GM12864 (cell line): ENCODE results near the gene SLA2.

Source experiments
- DNase-seq: peaks from one replicate; pipeline ENCODE4 v3.0.0-alpha.2; 2011; ENCODE audit warnings: low read depth
- H3K4me3 ChIP-seq: 2 replicates; pipeline ENCODE4 v1.5.1; 2011; ENCODE audit warnings: mild to moderate bottlenecking, low read depth, low read length, control low read depth
- TF ChIP-seq, protein P1 (sequence below): IDR thresholded peaks from 2 replicates; pipeline ENCODE4 v1.5.1; 2011; ENCODE audit warnings: low read depth, mild to moderate bottlenecking, moderate library complexity, low read length, control low read depth, inconsistent platforms; ENCODE audit errors: missing control alignments

SLA2 gene

DNA sequence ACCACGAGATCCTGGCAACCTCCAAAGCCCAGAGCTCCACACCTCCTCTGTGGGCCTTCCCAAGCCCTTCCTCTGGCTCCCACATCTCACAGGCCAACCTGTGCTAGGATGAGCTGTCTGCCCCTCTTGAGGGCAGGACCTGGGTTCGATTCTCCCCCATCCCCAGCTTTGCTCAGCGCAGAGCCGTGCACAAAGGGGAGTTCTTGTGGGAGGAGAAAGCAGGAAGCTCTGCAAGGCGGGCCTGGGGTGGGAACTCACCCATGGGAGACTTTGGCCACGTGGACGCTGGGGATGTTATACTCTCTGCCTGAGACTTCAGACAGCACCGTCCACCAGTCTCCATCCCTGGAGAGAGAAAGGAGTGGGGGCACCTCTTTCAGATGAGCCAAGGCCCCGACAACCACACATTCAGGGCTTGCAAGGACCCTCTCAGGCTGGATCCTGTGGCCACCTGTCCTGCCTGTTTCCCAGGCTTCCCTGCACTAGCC lies 12.7 kb downstream of the SLA2 start:
- TF ChIP-seq, protein P1, sequence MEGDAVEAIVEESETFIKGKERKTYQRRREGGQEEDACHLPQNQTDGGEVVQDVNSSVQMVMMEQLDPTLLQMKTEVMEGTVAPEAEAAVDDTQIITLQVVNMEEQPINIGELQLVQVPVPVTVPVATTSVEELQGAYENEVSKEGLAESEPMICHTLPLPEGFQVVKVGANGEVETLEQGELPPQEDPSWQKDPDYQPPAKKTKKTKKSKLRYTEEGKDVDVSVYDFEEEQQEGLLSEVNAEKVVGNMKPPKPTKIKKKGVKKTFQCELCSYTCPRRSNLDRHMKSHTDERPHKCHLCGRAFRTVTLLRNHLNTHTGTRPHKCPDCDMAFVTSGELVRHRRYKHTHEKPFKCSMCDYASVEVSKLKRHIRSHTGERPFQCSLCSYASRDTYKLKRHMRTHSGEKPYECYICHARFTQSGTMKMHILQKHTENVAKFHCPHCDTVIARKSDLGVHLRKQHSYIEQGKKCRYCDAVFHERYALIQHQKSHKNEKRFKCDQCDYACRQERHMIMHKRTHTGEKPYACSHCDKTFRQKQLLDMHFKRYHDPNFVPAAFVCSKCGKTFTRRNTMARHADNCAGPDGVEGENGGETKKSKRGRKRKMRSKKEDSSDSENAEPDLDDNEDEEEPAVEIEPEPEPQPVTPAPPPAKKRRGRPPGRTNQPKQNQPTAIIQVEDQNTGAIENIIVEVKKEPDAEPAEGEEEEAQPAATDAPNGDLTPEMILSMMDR, result no peak
- DNase-seq, result no peak
- H3K4me3 ChIP-seq, result no peak overlapping the region

DNA sequence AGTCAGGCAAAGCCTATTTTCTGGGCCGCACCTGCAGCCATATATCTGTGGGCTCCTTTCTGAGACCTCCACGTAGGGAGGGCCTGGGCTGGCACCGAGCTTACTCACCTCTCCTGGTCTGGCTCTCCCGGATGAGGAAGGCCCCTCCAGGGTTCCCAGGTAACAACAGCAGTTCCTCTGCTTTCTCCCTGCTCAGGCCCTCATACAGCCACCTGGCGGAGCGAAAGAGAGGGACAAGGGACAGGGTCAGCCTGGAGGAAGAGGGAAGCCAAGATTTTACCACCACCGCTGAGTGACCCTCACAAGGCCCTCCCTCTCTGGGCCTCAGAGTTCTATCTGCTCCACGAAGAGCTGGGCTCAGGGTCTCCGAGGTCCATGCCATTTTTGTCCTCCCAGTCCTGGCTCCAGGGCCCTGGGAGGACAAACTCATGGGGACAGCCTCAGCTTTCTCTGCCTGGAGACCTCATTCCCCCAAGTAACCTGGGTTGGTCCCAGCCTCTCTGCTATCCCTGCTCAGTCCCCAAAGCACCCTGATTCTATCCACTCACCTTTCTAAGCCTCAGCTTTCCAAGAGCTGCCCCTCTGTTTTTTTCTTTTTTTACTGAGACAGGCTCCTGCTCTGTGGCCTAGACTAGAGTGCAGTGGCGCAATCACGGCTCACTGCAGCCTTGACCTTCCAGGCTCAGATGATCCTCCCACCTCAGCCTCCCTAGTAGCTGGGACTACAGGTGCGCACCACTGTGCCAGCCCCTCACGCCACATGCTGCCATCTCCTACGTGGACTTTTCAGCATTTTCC lies 13.3 kb downstream of the SLA2 start:
- H3K4me3 ChIP-seq, result no peak overlapping the region
- DNase-seq, result no peak
- TF ChIP-seq, protein P1, result no peak

DNA sequence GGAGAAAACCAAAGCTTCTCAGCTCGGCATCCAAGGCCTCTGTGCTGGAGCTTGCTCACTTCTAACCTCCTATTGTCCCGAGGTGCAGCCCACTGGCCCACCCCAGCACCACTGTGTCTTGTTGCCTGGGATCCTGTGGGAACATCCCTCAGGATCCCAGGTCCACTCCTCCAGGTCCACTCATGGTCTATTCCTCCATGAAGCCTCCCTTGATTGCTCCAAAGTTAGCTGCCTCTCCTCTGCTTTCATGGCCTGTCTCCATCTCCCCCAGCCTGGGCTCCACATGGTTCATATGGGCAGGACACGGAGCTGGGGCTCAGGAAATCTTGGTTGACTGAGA lies 13.9 kb downstream of the SLA2 start:
- DNase-seq, result no peak
- H3K4me3 ChIP-seq, result no peak overlapping the region
- TF ChIP-seq, protein P1, result no peak

DNA sequence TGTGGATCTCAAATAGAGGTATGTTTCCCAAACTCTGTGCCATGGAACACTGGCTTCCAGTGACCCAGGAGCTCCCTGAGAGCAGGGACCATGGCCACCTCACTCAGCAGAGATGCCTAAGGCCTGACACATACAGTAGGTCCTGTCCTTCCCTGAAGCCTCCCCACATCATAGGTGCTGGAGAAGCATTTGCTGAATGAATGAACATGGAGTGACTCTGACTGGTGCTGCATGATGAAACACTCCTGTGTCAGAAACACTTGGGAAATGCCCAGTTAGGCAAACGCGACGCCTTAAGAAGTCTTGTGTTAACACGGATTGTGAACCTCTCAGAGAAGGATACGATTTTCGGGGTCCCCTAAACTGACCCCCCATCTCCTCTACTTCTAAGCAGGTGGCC lies 14.3 kb downstream of the SLA2 start:
- H3K4me3 ChIP-seq, result no peak overlapping the region
- no peak for DNase-seq

DNA sequence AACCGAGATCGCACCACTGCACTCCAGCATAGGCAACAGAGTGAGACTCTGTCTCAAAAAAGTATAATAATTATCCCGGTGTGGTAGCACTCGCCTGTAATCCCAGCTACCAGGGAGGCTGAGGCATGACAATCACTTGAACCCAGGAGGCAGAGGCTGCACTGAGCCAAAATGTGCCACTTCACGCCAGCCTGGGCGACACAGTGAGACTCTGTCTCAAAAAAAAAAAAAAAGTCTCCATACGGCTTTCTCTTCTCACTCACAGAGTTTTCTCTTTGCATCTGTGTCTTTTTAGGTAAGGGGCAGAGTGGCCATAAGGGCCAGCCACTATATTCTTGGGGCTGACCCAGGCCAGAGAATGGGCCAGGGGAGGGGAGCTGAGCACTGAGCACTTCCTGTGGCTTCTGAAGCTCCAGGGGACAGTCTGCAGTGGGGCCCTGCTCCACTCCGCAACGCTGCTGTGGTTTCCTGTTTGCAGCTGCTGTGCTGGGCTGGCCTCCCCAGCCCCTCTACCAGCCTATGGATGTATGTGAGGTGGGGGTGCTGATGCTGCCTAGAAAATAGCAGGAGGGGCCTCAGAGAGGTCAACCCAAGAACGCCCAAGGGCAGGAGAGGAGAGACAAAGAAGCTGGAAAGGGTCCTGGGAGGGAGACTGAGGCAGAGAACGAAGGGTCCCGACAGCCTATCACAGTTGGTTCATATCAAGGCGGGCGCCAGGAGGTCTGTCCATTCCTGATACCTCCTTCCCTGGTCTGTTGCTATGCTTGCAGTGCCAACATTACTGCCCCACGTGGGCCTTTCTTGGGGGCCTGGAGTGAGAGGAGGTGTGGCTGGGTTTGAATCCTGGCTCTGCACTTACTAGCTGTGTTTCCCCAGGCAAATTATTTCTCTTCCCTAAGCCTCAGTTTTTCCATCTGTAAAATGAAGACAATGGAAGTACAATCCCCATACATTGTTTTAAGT lies 16.0 kb downstream of the SLA2 start:
- DNase-seq, result no peak
- TF ChIP-seq, protein P1, result no peak
- H3K4me3 ChIP-seq, result no peak overlapping the region

More for the DNA sequence above, 14.3 kb downstream of the SLA2 start:
- TF ChIP-seq, protein P1, result no peak

DNA sequence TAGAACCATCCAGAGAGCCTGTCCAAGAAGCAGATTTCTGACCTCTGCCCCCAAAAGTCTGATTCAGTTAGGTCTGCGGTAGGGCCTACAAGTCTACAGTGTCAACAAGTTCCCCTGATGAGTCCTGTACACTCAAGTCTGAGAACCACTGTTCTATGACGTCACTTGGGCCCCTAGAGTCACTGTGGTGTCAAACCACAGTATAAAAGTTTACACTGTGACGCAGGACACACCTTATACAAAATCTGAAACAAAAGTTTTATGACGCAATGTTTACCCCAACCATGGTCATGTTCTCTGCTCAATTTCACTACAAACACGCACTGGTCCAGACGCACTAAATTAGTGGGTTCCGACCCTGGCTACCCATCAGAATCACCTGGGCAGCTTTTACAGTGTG lies 17.9 kb downstream of the SLA2 start:
- no peak for DNase-seq
- TF ChIP-seq, protein P1, result no peak
- H3K4me3 ChIP-seq, result no peak overlapping the region
